ENCODE results near the gene RBM47.
"Not testable (repeated sequence)": the region's sequence is repeated elsewhere in the genome, so short reads cannot be mapped to it uniquely, and the experiment has no call there.

The RBM47 gene

DNA sequence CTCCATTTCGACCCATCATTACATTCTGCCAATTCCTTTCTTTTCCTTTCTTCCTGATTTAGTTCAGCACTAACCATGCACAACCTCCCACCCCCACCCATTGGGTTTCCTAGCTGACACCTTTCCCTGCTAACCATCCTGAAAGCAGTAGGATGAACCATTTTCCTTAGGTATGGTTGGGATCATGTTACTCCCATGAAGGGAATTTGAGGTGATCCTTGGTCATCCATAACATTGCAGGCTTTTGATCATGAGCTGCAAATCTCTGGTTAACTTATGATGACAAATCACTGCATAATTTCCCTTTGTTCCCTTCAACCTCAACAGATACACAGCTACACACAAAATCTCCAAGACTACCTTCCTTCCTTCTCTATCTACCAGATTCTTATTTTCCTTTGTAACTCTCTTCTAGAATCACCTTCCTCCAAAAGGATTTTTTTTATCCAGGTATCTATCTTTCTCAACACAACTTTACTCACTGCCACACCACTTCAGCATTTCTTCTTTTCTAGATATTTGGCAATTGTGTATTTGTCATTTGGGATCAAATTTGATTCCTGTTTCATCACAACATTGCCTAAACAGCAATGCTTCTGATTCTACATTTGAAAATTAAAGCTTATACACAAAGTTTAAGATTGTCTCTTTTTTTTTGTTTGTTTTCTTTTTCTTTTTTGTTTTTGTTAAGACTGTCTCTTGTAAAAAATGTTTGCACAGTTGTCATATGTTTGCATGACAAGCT is 145.1 kb downstream of the RBM47 start:
- no peak for DNase-seq

DNA sequence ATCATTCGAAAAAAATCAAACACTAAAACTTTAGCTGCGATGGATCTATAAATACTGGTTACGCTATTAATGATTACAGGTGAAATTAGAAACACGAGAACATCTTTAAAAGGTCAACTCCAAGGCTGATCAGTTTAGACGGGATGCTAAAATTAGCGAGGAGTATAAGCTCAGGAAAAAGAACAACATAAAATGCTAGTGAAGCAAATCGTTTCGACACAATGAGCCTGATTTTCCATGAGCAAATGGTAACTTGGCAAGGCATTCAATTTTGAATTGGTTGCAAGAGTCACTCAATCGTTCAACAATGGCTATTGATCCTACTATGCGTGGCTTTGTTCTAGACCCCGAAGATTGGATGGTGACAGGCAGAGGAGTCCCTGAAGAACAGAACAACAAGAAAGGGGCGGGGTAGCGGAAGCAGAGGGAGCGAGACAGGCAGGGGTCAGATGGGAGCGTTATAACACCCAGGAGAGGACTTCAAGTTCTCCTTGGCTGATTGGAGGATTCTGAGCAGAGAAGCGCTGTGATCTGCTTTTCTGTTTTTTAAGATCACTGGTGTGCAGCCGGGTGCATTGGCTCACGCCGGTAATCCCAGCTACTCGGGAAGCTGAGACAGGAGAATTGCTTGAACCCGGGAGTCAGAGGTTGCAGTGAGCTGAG is 146.5 kb downstream of the RBM47 start:
- no peak for DNase-seq

DNA sequence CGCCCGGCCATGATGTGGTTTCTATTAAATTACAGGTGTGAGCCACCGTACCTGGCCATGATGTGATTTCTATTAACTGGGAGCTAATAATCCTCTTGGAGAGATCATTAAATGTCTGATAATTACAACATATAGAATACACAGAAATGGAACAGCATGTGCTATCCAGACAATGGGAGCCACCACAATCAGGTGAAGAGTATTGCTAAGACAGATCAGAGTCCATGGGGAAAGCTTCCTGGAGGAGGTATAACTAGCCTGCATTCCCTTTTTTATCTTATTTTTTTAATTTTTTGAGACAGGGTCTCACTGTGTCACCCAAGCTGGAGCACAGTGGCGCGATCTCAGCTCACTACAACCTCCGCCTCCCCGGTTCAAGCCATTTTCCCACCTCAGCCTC is 147.7 kb downstream of the RBM47 start:
- no peak for DNase-seq

DNA sequence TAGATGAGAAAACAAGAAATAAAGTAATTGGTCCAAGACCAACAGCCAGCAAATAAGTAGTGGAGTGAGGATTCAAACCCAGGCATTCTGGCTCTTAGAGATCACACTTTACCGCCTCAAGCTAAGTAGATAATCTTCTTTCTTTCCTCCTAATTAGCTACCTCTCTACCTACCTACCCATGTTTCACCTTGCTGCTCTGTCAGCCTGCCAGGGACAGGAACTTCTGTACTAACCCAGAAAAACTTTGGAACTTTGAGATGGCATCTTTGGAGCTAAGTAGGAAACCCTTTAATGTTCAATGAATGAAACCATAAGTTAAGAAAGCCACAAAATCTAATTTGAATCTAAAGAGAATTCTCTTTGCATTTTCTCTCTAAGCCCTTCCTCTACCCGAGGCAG is 149.4 kb downstream of the RBM47 start:
- DNase-seq, result no peak

DNA sequence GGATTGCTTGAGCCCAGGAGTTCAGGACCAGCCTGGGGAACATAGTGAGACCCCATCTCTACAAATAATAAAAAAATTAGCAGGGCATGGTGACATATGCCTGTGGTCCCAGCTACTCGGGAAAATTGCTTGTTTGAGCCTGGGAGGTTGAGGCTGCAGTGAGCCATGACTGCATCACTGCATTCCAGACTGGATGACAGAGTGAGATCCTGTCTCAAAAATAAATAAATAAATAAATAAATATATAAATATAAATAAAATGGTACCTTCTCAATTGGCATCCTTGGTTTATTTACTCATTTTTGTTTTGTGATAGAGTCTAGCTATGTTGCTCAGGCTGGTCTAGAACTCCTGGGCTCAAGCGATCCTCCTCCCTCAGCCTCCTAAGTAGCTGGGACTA is 150.3 kb downstream of the RBM47 start:
- DNase-seq, result no peak

DNA sequence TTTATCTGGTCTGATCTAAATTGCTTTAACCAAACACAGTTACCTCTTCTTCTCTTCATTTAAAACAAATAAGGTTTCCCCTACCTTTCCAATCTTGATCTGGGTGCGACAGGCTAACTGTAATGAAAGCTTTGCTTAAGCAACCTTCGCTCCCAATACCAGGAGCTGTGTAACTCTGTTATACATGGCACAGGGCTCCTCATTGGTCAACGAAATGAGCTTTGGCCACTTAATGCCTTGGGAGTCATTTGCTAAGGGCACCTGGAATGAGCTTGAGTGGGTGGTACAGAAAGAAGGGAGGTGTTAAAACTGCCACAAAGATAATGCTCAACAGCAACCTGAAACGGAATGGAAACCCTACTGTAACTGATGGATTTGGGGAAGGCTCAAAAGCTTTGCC is 154.1 kb downstream of the RBM47 start:
- DNase-seq, result no peak

DNA sequence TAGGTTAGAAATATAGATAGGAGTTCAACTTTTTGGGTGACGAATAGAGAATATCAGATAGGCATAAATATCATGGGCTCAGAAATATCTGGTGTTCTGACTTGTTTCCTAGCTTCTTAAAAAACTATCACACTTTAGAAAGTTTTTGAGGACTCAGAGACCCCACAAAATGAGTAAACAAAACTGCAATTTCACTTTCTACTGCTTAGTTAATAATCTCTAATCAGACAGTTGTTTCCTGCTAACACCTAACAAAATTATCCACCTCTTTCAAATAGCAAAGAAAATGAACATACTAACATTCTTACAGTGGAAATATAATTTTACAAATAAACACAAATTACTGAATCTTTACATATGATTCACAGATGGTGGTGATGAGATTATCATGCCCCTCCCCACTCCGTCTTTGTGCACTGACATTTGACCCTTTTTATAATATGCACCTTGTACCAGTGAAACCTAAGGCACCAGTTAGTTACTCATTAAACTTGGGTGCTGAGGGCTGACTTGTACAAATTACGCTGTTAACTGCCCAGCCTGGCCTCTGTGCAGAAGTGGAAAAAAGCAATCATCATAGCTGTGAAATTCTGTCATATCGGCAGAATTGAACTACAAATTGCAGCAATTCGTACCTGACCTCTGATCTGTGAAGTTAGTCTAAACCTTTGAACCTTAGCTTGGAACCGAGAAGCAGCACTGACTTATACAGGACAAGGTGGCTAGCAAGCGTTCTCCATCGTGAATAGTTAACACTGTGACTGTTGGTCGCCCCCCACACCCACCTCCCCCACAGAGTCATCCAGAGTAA is 155.9 kb downstream of the RBM47 start:
- DNase-seq, result no peak

DNA sequence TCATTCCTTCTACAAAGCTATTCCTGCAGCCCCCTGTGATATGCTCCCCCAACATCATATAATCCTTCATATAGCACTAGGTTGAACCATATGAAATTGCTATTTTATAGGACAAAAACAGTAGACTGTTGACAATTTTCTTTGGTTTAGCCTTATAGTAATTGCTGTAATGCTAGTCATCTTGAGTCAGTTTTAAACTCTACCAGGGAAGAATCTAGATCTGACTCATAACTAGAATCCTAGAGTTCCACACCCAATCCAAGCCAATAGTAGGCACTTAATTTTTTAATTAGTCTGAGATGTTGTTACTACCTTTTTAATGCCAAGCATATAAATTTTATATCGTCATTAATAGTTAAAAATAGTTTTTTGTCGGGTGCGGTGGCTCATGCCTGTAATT is 157.7 kb downstream of the RBM47 start:
- DNase-seq, result no peak

DNA sequence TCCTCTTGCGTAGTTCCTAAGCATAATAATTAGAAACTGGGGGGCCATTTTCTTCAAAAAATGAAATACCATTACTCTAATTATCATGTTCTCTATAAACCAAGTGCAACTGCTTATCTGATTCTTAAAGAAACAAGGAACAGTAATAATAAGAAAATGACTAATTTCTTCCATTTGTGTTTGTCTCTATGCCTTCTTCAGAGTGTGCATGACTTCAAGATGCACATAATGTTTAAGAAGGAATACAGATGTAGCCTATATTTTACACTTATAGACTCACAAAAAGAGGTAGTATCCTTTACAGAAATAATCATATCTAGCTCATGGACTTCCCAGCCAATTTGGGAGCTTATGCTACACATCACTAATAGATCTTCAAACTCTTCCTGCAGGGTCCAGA is 162.9 kb downstream of the RBM47 start:
- DNase-seq, result no peak

DNA sequence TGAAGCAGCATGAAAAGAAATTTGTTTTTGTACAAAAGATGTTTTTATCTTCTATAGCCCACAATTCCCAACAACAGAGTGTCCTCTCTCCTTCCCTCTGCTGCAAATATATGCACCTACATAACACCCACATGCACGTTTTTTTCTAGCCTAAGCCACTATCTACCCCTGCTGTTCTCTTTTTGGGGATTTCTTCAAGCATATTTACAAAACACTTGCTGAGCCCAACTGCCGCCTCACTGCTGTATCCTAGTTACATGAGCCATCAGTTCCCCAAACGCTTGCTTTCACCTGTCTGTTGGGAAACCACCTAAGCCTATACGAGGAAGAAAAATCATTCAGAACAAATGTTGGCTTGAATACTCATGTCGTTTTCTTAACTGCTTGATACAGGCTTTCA is 167.3 kb downstream of the RBM47 start:
- DNase-seq, result no peak

DNA sequence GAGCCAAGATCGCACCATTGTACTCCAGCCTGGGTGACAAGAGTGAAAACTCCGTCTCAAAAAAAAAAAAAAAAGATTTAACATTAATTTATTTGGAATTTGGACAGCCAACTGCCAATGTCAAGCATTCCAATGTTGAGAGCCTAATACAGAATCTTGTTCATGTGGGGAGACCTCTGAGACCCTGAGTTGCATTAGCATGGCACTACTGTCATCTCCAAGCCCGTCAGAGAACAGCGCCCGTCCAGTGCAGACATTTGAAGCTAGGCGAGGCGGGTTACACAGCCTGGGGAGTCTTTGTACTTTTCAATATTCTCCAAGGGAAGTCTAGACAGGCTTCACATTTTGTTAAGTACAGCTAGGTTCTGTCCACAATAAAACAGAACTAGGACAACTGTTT is 167.8 kb downstream of the RBM47 start:
- DNase-seq, result no peak

DNA sequence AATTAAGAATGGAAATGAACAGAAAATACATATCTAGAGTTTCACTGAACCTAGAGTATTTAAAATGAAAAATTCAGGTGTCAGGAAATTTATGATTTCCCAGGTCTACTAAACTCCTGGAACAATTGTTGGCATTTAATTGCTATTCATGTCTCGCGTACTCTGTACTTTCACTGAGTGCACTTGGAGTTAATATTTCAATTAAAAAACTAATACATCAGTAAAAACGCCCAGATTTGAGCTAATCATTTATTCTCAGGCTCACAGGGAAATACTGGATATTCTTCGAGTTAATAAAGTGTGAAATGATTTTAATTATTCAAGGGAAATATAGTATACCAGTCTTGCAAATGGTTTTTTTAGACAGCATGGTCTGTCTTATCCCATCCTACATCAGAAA is 168.6 kb downstream of the RBM47 start:
- no peak for DNase-seq

DNA sequence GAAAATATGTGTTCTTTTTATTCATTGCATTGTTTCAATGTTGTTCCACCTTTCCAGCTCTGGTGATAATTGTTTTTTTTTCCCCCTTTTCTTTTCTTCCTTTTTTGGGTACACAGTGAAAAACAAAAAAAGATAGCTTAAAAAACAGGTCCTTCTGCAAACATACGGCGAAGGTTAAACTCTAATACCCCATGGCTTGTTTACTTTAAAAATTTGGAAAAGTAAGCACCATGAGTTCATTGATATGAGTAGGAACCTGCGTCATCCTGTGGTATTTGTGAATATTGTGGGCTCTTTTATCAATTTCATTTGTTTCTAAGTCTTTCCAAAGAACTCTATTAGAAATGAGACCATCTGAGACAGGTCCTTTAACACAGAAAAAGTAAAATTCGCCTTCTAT is 171.0 kb downstream of the RBM47 start:
- no peak for DNase-seq

DNA sequence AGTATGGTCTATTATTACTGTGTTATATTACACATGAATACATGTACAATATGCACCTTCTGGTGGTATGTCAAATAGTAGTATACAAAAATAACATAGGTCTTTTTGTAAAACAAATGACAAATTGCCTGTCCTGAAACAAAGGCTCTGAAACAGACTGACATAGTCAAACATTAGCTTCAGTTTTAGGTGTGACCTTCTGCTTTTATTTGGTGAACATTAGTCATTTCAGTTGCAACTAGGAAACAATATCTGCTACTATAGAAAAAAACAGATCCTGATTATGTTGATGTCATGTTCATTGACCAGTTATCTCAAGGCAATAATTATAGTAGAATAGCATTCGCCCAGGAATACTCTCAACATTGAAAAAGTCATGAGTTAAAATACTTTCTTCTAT is 171.6 kb downstream of the RBM47 start:
- DNase-seq, result no peak

DNA sequence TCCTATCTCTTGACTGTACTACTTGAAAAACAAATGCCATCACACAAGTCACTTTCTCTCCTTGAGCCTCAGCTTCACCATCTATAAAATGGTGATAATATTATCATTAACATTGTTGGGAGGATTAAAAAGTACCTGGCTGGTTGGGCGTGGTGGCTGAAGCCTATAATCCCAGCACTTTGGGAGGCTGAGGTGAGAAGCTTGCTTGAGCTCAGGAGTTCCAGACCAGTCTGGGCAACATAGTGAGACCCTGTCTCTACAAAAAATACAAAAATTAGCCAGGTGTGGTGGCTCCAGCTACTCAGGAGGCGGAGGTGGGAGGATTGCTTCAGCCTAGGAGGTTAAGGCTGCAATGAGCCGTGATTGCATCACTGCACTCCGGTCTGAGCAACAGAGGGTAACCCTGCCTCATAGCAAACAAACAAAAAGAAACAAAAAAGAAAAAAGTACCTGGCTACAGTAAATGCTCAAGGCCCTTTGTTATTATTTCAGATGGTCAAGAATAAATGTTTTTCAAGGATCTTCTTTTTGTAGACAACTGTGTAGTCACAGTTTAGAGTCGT is 174.2 kb downstream of the RBM47 start:
- no peak for DNase-seq

DNA sequence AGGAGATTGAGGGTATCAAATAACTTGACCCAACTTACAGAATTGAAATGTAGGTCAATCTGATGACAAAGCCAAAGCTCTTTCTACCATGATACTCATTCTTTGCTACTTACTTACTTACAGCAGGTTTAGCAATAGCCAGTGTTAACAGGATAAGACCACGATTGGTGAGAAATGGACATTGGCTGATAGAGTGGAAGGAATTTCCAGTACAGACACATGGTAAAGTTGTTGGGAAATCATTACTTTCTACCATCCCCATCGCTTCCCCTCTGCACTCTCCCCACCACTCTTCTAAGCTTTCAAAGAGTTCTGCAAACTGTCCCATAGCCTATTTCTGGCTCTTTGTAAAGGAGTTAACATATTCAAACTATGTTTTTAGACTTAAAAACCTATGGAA is 174.8 kb downstream of the RBM47 start:
- no peak for DNase-seq

DNA sequence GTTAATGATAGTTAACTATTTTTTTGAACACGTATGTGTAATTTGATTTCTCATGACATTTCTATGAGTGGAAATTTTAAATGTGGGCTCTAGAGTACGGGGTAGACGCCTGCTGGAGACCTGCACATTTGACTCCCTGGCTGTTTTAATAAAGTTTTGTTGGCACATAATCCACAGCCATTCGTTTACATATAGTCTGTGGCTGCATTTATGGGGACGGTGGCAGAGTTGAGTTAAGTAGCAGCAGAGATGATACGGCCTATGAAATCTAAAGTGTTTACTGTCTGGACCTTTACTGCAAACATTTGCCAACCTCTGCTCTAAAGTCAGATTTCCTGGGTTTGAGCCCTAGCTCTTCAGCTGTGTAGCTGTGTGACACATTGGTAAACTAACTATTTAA is 175.8 kb downstream of the RBM47 start:
- DNase-seq, result no peak

DNA sequence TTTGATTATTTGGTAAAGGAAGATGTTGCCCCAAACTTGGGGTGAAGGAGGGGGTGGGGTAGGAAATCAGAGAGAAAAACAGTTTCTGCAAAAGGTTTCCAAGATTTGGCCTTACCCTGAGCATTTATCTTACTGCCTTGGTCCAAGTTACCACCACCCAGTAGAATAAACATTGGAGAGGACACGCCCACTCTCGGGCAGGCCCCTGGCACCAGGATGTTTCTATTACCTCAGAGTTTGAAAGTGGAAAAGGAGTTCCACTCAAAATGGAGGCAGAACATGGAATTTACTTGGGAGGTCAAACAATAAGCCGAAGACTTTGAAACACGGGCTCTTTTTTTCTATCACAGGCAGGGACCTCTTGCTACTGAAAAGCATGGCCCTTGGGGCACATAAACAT is 180.8 kb downstream of the RBM47 start:
- no peak for DNase-seq

DNA sequence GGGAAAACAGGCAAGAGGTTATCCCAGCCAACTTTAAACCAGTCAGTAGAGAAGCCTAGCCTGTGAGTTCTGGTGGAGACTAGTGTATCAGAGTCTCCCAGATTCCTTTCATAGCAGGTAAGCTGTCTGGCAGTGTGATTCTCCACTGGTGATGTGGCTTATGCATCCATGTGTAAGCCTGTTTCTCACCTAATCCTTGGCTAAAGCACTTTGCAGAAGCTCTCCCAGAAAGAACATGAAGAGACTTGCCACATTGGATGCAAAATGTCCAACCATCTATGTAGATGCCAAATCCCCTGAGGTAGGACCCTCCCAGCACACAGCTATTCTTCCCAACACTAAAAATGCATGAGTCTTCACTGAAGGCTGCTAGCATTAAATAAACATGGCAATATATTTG is 182.8 kb downstream of the RBM47 start:
- DNase-seq, result no peak

DNA sequence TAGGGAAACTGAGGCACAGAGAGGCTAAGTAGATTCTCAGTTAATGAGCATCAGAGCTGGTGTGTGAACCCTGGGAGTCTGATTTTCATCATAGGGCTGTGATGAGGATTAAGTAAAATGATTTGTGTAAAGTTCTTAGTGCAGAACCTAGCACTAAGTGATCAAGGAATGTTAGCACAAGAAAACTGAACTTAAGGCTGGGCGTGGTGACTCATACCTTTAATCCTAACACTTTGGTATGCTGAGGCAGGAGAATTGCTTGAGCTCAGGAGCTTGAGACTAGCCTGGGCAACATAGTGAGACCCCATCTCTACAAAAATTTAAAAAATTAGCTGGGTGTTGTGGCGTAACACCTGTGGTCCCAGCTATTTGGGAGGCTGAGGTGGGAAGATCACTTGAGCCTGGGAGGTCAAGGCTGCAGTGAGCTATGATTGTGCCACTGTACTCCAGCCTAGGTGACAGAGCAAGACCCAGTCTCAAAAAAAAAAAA is 183.4 kb downstream of the RBM47 start:
- DNase-seq, result not testable (repeated sequence)

DNA sequence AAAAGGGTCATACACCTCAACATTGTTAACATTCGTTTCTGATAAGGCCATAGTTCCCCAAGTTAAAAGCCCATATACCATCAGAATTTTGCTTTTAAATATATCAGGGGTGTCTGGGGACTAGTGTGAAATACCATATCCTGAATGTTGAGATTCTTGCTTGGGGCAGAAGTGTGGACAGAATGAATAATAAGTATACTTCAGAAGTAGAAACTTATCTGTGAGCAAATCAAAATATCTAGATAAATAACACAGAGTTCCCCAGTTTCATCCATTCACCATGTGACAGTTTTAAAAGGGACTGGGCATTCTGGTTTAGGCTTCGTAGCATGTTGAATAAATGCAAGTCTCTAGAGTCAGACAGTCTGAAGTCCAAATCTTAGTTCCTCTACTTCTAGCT is 184.0 kb downstream of the RBM47 start:
- DNase-seq, result no peak

DNA sequence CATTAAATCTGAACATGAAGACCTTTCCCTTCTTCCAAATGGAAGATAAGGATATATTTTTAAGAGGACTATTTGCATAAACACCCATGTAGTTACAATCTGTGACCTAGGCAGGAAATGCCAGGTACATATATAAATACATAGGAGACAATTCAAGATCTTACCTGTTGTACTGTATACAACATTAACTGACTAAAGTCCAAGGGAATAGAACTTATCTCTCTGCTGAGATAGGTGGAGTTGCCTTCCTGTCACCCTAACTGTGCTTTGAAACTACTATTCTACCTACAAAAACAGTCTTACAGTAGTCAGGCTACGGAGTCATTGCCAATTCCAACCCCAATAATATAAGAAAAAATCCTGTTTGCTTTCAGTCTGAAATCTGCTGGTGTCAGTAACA is 188.2 kb downstream of the RBM47 start:
- DNase-seq, result no peak

DNA sequence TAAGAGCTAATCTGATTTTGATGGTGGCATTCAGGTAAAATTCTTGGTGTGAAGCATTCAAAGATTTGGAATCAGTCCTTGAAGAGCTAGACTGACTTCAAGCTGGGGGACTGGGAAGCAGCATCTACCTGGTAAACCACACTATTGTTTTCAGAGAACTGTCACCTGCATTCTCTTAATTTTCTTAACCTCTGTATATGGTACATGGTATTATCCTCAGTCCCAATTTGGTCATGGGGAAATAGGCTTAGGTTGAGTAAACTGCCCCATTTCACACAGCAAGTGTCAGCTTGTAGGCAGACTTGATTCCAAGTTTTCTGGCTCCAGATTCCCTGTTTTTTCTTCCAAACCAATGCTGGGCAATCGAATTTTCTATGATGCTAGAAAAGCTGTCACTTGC is 190.1 kb downstream of the RBM47 start:
- DNase-seq, result no peak
